C4-2B (cell line): ENCODE results near the gene ADAM8.
"Not testable (repeated sequence)": the region's sequence is repeated elsewhere in the genome, so short reads cannot be mapped to it uniquely, and the experiment has no call there.

Experiments
- H3K27ac ChIP-seq: fragments of 450-650 bp; 2 replicates; pipeline ENCODE4 v1.5.1; 2017
- CTCF ChIP-seq: fragments of 450-650 bp; conservative IDR thresholded peaks from 2 replicates; pipeline ENCODE4 v1.5.1; 2017; ENCODE audit warnings: mild to moderate bottlenecking
- ZFX ChIP-seq: fragments of 450-650 bp; IDR thresholded peaks from 2 replicates; pipeline ENCODE4 v1.6.1; 2017

The ADAM8 gene

GRCh38 chr10:133224076-133224475 is 52.6 kb downstream of the ADAM8 start:
- H3K27ac ChIP-seq = no peak overlapping the region
- TF ChIP-seq ZFX (no peak), CTCF (no peak)

GRCh38 chr10:133221756-133222155 is 54.9 kb downstream of the ADAM8 start:
- not testable (repeated sequence) for H3K27ac ChIP-seq

- TF ChIP-seq ZFX = no peak
- TF ChIP-seq CTCF = no peak
- no peak overlapping the region for H3K27ac ChIP-seq
These were observed 55.3 kb downstream of the ADAM8 start for GRCh38 chr10:133221331-133221730.

GRCh38 chr10:133219782-133220181 is 56.9 kb downstream of the ADAM8 start:
- TF ChIP-seq ZFX = no peak
- TF ChIP-seq CTCF = no peak
- no peak overlapping the region for H3K27ac ChIP-seq

GRCh38 chr10:133218891-133219290 is 57.8 kb downstream of the ADAM8 start:
- TF ChIP-seq CTCF = no peak
- no peak for TF ChIP-seq ZFX
- no peak overlapping the region for H3K27ac ChIP-seq

GRCh38 chr10:133217800-133218589 is 58.7 kb downstream of the ADAM8 start:
- TF ChIP-seq ZFX = no peak

GRCh38 chr10:133216776-133217175 is 59.9 kb downstream of the ADAM8 start:
- TF ChIP-seq CTCF = no peak
- TF ChIP-seq ZFX = no peak
- H3K27ac ChIP-seq = no peak overlapping the region

More at GRCh38 chr10:133217800-133218589, 58.7 kb downstream of the ADAM8 start:
- no peak overlapping the region for H3K27ac ChIP-seq

GRCh38 chr10:133215586-133215985 is 61.1 kb downstream of the ADAM8 start:
- H3K27ac ChIP-seq = no peak overlapping the region

More at GRCh38 chr10:133215586-133215985, 61.1 kb downstream of the ADAM8 start:
- no peak for TF ChIP-seq CTCF
- TF ChIP-seq ZFX = no peak
